ENCODE results near the gene PAPSS2. TPM values are rescaled to one million over a fixed set of nuclear protein-coding genes. Genes with fewer than 3 reads are reported as not detected.

PAPSS2 gene
- total RNA-seq, 2 donors from 2014 or later, result 16.9 to 17.5 TPM

DNA sequence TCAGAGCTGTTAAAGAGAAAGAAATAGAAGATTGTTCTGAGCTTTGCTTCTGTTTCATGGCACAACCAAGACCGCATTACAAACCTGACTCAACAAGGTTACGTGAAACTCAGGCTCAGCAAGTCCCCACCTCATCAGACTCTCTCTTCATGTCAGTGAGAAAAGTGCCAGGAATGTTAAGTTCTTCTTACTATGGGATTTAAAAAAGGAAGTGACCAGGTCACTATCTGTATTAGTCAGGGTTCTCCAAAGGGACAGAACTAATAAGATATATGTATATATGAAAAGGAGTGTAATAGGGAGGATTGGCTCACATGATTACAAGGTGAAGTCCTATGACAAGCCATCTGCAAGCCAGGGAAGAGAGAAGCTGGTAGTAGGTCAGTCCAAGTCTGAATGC, 25.4 kb upstream of the PAPSS2 start:
- no peaks in the 10 kb centered on the region for H3K27me3 ChIP-seq
- TF ChIP-seq POLR2A (IDR thresholded peaks at IDR 0.05), result no peak
- TF ChIP-seq, protein P1, sequence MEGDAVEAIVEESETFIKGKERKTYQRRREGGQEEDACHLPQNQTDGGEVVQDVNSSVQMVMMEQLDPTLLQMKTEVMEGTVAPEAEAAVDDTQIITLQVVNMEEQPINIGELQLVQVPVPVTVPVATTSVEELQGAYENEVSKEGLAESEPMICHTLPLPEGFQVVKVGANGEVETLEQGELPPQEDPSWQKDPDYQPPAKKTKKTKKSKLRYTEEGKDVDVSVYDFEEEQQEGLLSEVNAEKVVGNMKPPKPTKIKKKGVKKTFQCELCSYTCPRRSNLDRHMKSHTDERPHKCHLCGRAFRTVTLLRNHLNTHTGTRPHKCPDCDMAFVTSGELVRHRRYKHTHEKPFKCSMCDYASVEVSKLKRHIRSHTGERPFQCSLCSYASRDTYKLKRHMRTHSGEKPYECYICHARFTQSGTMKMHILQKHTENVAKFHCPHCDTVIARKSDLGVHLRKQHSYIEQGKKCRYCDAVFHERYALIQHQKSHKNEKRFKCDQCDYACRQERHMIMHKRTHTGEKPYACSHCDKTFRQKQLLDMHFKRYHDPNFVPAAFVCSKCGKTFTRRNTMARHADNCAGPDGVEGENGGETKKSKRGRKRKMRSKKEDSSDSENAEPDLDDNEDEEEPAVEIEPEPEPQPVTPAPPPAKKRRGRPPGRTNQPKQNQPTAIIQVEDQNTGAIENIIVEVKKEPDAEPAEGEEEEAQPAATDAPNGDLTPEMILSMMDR (IDR thresholded peaks at IDR 0.05), result no peak
- no peak for DNase-seq
- WGBS, 2 donors, result 81 to 95% methylated on average over 2 of the region's 2 CpGs
- no peaks in the 10 kb centered on the region for H3K9me3 ChIP-seq
- no peak for ATAC-seq
- H3K4me1 ChIP-seq, result no peaks in the 10 kb centered on the region
- no peak overlapping the region for H3K27ac ChIP-seq
- H3K4me3 ChIP-seq, result no peak overlapping the region
- intact Hi-C loops (cut with DNase I), result loop anchor here (10.0 kb wide), 1 partner anchor 90 kb away; no protein-coding TSS in a partner anchor
- H3K36me3 ChIP-seq (replicated peaks in 1 of 2; ENCODE audit: insufficient read depth in 1 of 2, low read depth in 2 of 2), result no peaks in the 10 kb centered on the region

DNA sequence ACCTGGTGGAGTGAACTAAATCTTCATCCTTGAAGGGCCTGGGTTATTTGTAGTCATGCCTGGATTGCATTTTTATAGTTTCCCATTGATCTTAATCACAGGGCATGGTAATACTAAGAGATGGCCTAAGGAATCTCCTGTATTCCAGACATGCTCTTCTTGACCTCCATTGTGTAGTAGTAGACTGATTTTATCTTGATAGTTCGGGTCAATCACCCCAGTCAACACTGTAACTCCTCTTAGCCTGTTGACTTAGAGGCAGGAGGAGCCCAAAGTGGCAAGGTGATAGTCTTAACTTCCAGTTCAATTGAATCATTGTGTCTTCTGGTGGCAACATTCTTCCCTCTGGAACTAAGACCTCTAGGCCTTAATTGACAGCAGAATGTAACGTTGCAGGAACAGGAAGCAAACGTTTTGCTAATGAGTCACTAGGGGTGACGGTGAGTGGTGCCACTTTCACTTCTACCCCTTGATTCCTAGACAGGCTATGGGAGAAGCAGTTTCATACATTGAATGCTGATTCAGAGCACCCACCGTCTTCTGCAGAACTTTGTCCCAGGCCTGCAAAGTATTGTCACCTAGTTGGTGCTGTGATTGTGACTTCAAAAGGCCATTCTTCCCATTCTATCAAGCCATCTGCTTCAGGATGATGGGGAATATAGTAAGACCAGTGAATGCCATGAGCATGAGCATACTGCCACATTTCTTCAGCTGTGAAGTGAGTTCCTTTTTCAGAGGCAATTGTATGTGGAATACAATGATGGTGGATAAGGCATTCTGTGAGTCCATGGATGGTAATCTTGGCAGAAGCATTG, 24.0 kb upstream of the PAPSS2 start:
- no peaks in the 10 kb centered on the region for H3K36me3 ChIP-seq (replicated peaks in 1 of 2; ENCODE audit: insufficient read depth in 1 of 2, low read depth in 2 of 2)
- intact Hi-C loops (cut with DNase I), result loop anchor here (10.0 kb wide), 1 partner anchor 91 kb away; no protein-coding TSS in a partner anchor
- no peak overlapping the region for H3K4me3 ChIP-seq
- TF ChIP-seq, protein P1 (IDR thresholded peaks at IDR 0.05), result no peak
- no peak for TF ChIP-seq POLR2A (IDR thresholded peaks at IDR 0.05)
- H3K27me3 ChIP-seq, result no peaks in the 10 kb centered on the region
- ATAC-seq (no peak), DNase-seq (no peak)
- H3K4me1 ChIP-seq, result no peaks in the 10 kb centered on the region
- no peak overlapping the region for H3K27ac ChIP-seq
- no peaks in the 10 kb centered on the region for H3K9me3 ChIP-seq
- WGBS, 2 donors, result 50 to 55% methylated on average over 5 of the region's 5 CpGs

DNA sequence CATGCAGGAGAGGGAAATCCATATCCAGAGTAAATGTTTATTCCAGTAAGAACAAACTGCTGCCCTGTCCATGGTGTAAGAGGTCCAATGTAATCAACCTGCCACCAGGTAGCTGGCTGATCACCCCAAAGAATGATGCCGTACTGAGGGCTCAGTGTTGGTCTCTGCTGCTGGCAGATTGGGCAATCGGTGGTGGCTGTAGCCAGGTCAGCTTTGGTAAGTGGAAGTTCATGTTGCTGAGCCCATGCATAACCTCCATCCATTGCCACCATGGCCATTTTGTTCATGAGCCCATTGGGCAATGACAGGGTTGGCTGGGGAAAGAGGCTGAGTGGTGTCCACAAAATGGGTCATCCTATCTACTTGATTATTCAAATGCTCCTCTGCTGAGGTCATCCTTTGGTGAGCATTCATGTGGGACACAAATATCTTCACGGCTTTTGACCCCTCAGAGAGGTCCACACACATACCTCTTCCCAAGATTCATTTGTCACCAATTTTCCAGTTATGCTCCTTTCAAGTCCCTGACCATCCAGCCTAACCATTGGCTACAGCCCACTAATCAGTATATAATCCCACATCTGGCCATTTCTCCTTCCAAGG, 23.3 kb upstream of the PAPSS2 start:
- DNase-seq (no peak), ATAC-seq (no peak)
- Histone ChIP-seq H3K27ac (no peak overlapping the region), H3K9me3 (no peaks in the 10 kb centered on the region), H3K27me3 (no peaks in the 10 kb centered on the region), H3K4me3 (no peak overlapping the region), H3K36me3 (replicated peaks in 1 of 2; ENCODE audit: insufficient read depth in 1 of 2, low read depth in 2 of 2) (no peaks in the 10 kb centered on the region), H3K4me1 (no peaks in the 10 kb centered on the region)
- TF ChIP-seq, protein P1 (IDR thresholded peaks at IDR 0.05), result no peak
- no peak for TF ChIP-seq POLR2A (IDR thresholded peaks at IDR 0.05)
- 82 to 100% methylated on average over 1 to 3 of the region's 3 CpGs for WGBS, 2 donors
- intact Hi-C loops (cut with DNase I), result loop anchor here (10.0 kb wide), 1 partner anchor 92 kb away; no protein-coding TSS in a partner anchor

DNA sequence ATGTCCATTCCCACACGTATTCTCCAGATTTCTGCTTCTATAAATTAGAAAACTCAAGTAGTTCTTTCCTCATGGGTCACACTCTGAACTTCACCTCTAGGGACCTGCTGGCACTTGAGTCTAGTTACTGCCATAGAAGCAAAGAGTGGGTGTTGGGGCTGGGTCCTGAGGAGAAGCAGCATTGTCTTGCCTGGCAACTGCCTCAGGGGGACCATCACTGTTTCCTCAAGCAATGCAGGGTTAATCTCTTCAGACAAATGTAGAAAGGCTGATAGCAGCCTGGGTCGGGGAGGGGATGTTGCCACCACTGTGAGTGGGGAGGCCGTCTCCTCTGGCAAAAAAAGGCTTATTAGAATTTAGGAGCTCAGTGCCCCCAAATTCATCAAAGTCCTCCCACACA, 20.2 kb upstream of the PAPSS2 start:
- Histone ChIP-seq H3K9me3 (no peaks in the 10 kb centered on the region), H3K4me3 (no peak overlapping the region), H3K4me1 (no peaks in the 10 kb centered on the region), H3K27ac (no peak overlapping the region), H3K27me3 (no peaks in the 10 kb centered on the region), H3K36me3 (replicated peaks in 1 of 2; ENCODE audit: insufficient read depth in 1 of 2, low read depth in 2 of 2) (no peaks in the 10 kb centered on the region)
- ATAC-seq, result no peak
- WGBS, 2 donors, result 93 to 97% methylated on average over 3 of the region's 3 CpGs
- no peak for DNase-seq
- intact Hi-C loops (cut with DNase I), result loop anchor here (10.0 kb wide), 1 partner anchor 95 kb away; no protein-coding TSS in a partner anchor
- no peak for TF ChIP-seq POLR2A (IDR thresholded peaks at IDR 0.05)
- TF ChIP-seq, protein P1 (IDR thresholded peaks at IDR 0.05), result no peak

All from body of pancreas (tissue), 4 donors.